GM19238 (cell line): ENCODE results near the gene CCDC59.
A peak's percentile ranks its signal among the peaks of the same experiment; 100 is the strongest.
"Not testable (repeated sequence)": the region's sequence is repeated elsewhere in the genome, so short reads cannot be mapped to it uniquely, and the experiment has no call there.

Experiments used
- DNase-seq: peaks from one replicate; pipeline ENCODE4 v3.0.0; 2011; ENCODE audit warnings: low spot score; ENCODE audit not compliant: insufficient read length

CCDC59 gene, protein sequence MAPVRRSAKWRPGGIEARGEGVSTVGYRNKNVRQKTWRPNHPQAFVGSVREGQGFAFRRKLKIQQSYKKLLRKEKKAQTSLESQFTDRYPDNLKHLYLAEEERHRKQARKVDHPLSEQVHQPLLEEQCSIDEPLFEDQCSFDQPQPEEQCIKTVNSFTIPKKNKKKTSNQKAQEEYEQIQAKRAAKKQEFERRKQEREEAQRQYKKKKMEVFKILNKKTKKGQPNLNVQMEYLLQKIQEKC

DNA sequence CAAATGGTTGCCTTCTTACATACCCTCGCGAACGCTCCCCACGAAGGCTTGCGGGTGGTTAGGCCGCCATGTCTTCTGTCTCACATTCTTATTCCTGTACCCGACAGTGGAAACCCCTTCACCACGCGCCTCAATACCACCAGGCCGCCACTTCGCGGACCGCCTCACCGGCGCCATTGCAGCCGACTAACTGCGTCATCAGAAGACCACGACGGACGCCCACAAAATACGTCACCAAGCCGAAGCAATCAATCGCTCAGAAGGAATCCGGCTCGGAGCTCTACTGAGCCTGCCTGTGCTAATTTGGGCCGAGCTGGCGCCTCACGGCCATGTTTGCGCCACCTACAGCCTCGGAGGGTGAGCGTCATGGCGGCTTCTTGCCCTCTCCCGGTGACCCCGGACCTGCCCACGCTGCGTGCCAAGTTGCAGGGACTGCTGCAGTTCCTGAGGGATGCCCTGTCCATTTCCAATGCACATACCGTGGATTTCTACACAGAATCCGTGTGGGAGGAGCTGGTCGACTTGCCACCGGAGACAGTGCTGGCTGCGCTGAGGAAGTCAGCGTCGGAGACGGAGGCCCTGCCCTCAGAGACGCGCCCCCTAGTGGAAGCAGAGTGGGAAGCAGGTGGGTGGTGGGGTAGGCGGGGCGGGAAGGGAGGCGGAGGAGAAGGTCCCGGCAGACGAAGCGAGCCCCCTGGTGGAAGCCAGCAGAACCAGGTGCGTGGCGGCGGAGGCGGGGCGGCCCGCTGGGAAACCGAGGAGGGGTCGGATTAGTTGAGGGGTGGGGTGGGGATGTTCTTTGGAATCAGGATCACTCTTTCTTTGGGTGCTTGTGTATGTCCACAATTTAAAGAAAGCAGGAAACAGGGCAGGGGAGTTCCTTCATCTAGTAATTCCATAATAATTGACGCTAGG lies at the start of gene CCDC59, which contains the start of gene METTL25:
Gene CCDC59, minus strand, starts transcription at position 188 of the 915 bp plus-strand sequence. Its CDS starts 11 bp downstream, at position 177.
Gene METTL25, plus strand, starts transcription at position 330 of the 915 bp plus-strand sequence. Its CDS starts 37 bp downstream, at position 367.
- peak; percentile 84 for DNase-seq

DNA sequence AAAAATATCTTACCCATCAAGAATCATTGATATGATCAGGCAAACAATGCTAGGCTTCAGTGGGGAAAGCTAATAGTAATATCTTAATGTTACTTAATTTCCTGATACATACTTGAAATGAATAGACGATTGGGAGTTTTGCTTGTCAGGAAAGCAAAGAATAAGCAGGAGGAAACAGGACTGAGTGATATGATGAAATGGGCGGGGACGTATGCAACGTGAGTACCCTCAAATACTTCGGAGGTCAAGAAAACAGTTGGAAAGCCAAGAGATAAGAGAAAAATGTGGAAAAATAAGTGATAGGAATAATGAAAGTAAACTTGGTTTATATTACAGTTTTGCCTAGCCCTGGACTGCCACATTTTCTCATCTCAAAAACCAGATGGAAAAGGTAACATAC lies 49.3 kb upstream of the CCDC59 start:
- no peak for DNase-seq

DNA sequence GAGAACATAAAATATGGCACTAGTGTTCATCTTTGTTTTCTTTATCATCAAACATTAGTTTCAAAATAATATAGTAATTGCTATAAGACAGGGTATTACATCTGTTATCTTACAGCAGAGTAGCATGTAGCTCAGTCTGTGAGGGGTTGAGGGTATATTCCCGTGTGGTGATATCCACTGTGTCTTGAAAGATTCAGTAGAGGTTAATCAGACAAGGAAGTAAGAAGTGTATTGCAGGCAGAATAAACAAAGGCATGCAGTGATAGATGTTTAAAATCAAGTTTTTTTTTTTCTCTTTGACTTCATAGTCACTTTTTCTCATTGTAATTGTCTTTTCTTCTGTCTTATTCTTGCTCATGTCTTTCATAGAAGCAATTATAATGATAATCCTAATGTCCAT lies 48.5 kb upstream of the CCDC59 start:
- no peak for DNase-seq

DNA sequence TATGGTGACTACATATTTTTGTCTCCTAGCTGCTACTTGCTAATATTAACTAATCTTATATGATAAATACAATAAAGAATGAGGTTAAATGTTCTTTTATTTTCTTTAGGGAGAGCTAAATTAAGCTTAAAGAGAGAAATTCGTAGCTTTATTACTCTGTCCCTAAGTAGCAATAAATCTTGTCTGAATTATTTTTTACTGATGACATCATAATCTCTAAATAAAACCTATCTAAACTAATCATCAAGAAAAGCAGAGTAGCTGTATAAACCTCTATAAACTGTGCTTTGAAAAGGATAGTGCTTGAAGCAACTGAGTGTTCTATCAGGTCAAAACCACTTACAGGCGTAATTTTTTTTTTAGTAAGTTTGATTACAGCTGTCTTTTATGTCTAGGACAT lies 42.6 kb upstream of the CCDC59 start:
- DNase-seq = no peak

DNA sequence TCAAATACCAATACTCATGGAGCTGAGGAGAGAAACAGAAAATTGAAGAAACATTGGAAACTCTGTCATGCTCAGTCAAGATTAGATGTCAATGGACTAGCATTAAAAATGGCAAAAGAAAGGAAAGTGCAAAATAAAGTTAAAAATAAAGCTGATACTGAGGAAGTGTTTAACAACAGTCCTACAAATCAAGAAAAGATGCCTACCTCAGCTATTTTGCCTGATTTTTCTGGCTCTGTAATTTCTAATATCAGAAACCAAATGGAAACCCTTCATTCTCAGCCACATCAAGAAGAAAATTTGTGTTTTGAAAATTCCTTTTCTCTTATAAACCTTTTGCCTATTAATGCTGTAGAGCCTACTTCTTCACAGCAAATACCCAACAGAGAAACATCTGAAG lies 40.7 kb upstream of the CCDC59 start:
- no peak for DNase-seq

DNA sequence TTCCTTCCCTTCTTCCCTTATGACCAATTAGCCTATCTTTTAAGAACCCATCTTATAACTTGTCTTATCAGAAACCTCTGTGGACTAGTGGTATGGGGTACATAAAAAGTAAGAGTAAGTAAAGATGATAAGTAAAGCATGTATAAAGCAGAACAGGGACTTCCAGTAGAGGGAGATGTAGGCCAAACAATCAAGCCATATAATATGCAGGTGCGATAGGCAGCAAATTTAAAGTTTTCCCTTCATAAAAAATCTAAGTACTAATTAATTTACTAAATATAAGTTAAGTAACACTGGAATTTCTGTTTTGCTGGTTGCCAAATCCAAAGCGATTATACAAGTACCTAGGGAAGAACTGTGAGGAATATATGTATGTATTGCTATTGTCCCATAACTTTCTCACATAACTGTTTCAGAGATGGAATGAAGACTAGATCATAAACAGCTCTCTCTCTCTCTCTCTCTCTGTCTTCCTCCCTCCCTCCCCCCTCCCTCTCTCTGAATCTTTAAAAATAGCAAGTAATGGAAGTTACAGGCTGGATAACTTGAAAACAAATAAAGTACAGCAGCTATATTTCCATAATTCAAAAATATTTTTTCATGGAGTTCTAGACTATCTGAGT lies 25.9 kb upstream of the CCDC59 start:
- no peak for DNase-seq

DNA sequence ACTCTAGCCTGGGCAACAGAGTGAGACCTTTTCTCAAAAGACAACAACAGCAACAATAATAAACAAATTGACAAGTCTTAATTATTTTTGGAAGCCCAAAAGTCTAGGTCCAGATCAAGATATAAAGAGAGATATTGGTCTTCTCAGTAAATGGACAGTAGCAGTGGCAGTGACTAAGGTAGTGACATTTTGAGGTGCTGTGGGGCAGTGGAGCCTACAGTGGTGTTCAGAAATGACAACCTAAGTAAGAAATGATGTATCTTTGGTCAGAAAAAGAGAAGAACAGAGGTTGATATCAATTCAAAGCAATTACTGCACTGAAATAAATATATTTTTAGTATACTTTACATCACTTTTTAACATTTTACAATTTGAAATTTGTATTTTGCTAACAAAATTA lies 20.8 kb upstream of the CCDC59 start:
- DNase-seq = no peak

DNA sequence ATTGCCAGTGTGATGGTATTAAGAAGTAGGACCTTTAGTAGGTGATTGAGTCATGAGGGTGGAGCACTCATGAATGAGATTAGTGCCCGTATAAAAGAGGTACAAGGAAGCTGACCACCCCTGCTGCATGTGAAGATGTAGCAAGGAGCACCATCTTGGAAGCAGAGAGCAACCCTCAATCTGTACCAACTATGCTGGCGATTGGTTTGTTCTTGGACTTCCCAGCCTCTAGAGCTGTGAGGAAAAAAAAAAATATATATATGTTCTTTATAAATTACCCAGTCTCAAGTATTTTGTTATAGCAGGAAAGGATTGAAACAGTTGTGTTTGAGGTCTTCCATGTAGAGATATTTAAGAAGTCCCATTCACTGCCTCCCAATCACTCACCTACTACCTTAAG lies 17.0 kb upstream of the CCDC59 start:
- no peak for DNase-seq

DNA sequence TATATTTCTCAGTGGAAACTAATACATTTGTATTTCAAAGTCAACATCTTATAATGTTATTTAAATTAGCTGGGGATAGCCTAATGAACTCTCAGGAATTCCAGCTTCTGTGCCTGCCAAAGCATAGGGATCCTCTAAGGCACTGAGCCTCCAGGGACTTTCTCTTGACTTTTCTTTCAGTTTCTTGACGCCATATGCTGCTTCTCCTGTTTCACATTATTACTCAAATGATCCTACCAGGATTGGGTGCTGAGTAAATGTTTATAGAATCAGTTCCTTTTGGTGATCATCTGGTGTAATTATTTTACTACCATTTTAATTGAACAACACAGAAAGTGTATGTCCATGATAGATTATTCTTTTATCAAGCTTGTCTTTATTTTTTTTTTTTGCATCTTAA lies 8.0 kb upstream of the CCDC59 start:
- no peak for DNase-seq

DNA sequence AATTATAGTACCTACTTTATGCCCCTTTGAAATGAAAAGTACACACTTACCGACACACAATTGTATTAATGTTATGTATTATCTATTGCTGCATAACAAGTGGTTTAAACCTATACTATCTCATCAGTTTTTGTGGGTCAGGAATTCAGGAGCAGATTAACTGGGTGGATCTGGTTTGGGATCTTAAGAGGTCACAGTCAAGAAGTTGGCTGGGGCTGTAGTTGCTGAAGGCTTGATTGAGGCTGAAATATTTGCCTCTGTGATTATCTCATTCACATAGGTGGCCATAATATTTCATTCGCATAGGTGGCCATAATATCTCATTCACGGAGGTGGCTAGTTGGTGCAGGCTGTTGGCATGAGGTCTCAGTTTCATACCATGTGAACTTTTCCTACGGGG lies 5.8 kb upstream of the CCDC59 start:
- no peak for DNase-seq

DNA sequence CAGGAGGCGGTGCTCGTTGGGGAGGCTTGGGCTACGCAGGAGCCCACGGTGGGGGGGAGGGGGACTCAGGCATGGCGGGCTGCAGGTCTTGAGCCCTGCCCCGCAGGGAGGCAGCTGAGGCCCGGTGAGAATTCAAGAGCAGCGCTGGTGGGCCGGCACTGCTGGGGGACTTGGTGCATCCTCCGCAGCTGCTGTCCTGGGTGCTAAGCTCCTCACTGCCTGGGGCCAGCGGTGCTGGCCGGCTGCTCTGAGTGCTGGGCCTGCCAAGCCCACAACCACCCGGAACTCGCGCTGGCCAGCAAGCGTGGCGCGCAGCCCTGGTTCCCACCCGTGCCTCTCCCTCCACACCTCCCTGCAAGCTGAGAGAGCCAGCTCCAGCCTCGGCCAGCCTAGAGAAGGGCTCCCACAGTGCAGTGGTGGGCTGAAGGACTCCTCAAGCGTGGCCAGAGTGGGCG lies 3.3 kb upstream of the CCDC59 start:
- no peak for DNase-seq

DNA sequence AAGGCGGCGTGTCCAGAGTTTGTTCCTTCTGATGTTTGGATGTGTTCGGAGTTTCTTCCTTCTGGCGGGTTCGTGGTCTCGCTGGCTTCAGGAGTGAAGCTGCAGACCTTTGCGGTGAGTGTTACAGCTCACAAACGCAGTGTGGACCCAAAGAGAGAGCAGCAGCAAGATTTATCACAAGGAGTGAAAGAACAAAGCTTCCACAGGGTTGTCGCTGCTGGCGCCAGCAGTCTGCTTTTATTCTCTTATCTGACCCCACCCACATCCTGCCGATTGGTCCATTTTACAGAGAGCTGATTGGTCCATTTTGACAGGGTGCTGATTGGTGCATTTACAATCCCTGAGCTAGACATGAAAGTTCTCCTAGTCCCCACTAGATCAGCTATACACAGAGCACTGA lies 2.6 kb upstream of the CCDC59 start:
- not testable (repeated sequence) for DNase-seq

DNA sequence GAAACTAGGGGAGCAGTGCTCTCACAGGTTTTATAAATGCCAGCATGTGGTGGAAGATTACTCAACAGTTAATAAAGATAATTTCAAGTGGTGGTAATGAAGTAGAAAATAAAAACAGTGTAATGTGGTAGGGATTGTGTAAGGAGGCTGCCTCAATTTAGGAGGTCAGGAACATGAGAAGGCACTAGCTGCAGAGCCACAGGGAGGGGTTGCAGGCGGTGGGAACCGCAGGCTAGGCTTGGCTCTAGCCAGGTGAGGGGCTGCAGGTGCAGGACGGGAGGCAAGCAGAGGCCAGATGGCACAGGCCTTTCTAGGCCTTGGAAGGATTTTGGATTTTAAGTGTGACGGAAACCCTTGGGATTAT lies 910 bp upstream of the CCDC59 start:
- DNase-seq = no peak

DNA sequence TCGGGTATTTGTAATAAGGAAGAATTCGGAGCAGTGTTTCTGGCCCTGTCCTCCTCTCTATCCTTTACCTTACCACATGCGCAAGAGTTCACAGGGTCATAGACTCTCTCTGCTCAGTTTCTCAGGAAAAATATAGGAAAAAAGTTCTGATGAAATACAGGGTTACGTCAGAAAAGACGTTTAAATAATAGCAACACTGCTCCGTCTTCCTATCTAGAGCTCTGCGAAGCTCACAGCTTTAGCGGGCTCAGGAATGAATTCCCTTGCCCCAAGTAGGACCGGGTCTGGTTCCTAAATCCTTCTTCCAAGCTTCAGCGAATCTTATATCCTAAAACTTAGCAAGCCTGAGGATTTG lies 365 bp downstream of the CCDC59 start:
- no peak for DNase-seq

DNA sequence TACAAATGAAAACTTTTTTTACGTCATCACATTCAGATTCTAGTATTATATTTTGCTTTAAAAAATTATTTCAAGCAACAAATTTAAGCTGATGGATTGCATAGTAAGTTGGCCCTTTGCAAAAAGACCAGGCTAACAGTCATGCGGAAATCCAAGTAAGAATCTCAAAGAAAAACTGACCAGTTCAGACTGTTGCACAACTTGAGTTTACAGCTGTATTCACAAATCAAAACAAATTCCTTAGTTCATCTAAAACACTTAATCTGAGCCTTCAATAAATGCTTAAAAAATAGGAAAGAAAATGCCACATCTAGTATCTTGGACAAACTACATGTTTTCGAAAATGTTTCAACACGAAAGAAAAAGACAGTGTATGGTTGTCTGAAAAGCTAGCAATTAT lies 847 bp downstream of the CCDC59 start:
- no peak for DNase-seq

DNA sequence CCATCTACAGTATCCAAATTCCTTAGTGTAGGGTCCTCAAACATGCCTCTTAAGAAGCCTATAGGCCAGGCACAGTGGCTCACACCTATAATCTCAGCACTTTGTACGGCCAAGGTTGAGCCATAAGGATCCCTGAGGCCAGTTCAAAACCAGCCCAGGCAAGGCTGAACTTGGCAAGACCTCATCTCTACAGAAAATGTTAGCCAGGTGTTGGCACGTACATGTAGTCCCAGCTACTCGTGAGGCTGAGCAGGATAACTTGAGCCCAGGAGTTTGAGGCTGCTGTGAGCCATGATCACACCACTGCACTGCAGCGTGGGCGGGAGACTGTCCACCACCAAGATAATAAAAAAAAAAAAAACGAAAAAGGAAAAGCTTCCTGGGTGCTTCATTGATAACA lies 6.8 kb downstream of the CCDC59 start:
- DNase-seq = no peak

DNA sequence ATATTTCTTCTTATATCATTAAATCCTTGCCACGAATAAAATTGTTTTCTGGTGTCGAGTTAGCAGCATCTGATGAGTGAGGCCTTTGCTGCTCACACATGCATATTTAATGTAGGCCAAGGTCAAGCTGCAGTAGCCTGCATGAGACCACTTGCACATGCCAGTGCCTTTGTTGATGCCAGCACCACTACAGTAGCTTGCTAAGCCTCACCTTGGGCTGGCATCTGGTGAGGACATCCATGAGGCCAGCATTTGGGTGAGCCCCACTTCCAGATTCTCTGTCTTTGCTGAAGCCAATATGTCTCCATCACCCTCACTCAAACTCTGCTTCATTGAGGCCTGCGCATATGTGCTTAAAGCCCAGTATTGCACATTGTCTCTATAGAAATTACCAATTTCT lies 8.0 kb downstream of the CCDC59 start:
- DNase-seq = no peak

DNA sequence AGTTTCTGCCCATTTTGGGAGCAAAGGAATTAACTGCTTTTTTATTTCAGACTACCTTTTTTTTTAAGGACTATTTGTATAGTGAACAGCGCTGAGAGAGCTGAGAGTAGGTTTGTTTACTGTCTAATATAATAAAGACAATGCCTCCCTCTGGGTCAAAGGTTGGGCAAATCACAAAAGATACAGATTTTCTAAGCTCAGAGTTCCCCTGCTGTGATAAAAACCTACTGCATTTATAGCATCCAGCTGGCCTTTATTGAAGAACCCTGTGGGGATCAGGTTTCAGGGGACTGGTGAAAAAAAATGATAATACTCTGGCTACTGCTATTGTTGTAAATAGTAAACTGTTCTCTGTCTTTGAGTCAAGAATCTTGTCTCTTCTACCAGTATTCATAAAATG lies 28.7 kb downstream of the CCDC59 start:
- no peak for DNase-seq

DNA sequence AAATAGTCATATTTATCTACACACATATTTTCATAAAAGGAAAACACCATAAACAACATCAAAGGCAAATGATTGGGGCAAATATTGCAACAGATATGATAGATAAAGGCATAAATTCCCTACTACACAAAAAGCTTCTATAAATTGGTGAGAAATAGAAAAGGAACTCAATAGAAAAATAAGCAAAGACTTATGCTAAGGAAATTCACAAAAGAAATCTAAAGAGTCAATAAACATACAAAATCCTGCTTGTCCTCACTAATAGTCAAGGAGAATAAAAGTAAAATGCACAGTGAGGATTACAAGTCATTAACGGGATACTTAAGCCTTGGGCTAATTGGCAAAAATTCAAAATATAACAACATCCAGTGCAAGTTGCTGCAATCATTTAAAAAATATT lies 30.3 kb downstream of the CCDC59 start:
- no peak for DNase-seq

DNA sequence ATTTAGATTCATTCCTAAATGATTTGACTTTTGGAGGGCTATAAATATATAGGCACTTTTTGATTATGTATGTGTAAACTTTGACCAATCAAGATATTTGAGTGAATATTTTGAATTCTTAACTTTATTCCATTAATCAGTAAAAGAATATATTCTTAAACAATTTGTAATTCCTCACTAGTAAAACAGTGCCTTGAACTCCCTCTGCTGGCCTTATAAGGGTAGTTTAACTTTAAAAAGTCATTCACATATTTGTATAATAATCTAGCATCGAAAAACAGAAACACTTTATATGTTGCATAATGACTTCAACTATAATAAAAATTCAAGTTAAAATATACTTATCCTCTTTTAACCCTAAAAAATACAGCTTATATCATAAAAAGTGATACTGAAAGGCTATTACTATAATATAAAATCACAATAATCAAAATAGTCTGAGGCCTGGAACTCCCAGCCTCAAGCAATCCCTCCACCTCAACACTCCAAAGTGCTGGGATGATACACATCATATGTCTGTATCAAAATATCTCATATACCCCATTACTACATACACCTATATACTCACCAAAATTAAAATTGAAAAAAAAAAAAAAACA lies 31.2 kb downstream of the CCDC59 start:
- no peak for DNase-seq

DNA sequence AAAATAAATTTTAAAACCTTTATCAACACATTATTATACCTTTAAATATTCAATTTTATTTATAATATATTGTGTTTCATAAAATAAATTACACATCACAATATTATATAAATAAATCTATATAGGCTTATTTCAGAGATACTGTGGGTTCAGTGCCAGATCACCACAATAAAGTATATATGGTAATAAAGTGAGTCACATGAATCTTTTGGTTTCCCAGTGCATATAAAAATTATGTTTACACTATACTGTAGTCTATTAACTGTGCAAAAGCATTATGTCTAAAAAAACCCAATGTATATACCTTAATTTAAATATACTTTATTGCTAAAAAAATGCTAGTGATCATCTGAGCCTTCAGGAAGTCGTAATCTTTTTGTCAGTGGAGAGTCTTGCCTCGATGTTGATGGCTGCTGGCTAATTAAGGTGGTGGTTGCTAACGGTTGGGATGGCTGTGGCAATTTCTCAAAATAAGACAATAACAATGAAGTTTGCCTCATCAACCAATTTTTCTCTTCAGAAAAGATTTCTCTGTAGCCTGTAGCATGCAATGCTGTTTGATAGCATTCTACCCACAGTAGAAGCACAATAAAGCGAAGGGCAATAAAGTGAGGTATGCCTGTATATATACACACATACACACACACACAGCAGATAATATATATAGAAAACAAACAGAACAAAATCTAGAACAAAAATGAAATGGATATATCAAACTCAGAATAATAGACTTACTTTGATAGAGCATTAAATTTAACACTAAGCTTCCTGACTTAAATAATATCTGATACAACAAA lies 32.4 kb downstream of the CCDC59 start:
- DNase-seq = no peak
